Lower leg skin (tissue), 4 donors: ENCODE results near the gene ARHGDIA. TPM values are rescaled to one million over a fixed set of nuclear protein-coding genes. Genes with fewer than 3 reads are reported as not detected.

Experiments used
- DNase-seq, 2 donors: peaks; one replicate each; pipeline ENCODE4 v3.0.0-alpha.2; 2019; ENCODE audit warnings: low spot score in 2 of 2
- H3K4me3 ChIP-seq: fragments of 200-600 bp; sonication (generic); 2 replicates; pipeline ENCODE4 v1.5.1; 2017; ENCODE audit warnings: mild to moderate bottlenecking, low read depth; ENCODE audit not compliant: poor library complexity, severe bottlenecking
- CTCF ChIP-seq, 3 donors: fragments of 450-650 bp; IDR thresholded peaks; one replicate each; pipeline ENCODE4 v1.5.1; 2016; ENCODE audit warnings: antibody characterized with exemption in 3 of 3, mild to moderate bottlenecking in 3 of 3, moderate library complexity in 2 of 3
- POLR2A ChIP-seq, 2 donors: fragments of 450-650 bp; IDR thresholded peaks; one replicate each; pipeline ENCODE4 v1.6.1; 2016 to 2017; ENCODE audit warnings: antibody characterized with exemption in 2 of 2, mild to moderate bottlenecking in 1 of 2, moderate library complexity in 1 of 2
- WGBS, 2 donors: methylation state at CpG; one replicate each; pipeline ENCODE4 v1.1.5; 2018; 5-methylcytosine and 5-hydroxymethylcytosine counted together
- intact Hi-C: fragments of 100-400 bp; cut with DNase I; formaldehyde crosslinking; loops from one replicate; pipeline ENCODE4 v1.15.0; 2023; ENCODE audit warnings: low total_unique reads
- total RNA-seq, 4 donors: library from RNA; depleted of rRNA; stranded (reverse); fragments of >200 nt; gene quantifications; one replicate each; pipeline ENCODE4 v1.1.0, GENCODE V29; 2016

The ARHGDIA gene
- total RNA-seq, 4 donors from 2014 or later, result 144 to 280 (median 201) TPM

- H3K4me3 ChIP-seq, result no peak overlapping the region
- TF ChIP-seq POLR2A (IDR thresholded peaks at IDR 0.05) (no peak), CTCF (IDR thresholded peaks at IDR 0.05) (no peak)
- no peak for DNase-seq
- intact Hi-C loops, result no loop called here
- WGBS, 2 donors, result 90% methylated on average over 11 to 12 of the region's 15 CpGs
Measured at GRCh38 chr17:81906476-81907218, 35.5 kb upstream of the ARHGDIA start.

DNA sequence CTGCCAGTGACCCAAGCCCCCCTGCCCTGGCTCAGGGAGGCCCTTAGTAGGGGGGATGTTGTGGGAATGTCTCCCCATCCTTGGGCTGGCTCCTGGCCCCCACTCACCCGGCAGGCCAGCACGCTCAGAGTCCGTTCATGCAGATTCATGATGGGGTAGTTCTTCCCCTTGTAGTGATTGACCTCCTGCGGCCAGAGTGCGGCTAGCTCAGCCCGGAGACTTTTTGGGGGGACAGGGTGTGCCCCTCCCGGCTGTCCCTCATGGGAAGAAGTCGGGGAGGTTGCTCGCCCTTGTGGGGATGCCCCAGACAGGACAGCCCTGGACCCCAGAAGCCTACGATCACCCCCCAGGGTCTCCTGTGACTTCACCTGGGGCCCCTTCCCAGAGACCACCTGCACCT lies 34.9 kb upstream of the ARHGDIA start:
- DNase-seq, result no peak
- intact Hi-C loops, result no loop called here
- H3K4me3 ChIP-seq, result no peak overlapping the region
- 90 to 96% methylated on average over 6 to 10 of the region's 10 CpGs for WGBS, 2 donors
- TF ChIP-seq POLR2A (IDR thresholded peaks at IDR 0.05), result no peak
- TF ChIP-seq CTCF (IDR thresholded peaks at IDR 0.05), result no peak

GRCh38 chr17:81905424-81905875 lies 34.3 kb upstream of the ARHGDIA start:
- intact Hi-C loops, result no loop called here
- H3K4me3 ChIP-seq, result no peak overlapping the region
- DNase-seq, result no peak
- WGBS, 2 donors, result 88 to 91% methylated on average over 13 to 16 of the region's 16 CpGs
- TF ChIP-seq POLR2A (IDR thresholded peaks at IDR 0.05) (no peak), CTCF (IDR thresholded peaks at IDR 0.05) (no peak)

GRCh38 chr17:81904600-81905423 lies 33.7 kb upstream of the ARHGDIA start:
- no peak for DNase-seq
- TF ChIP-seq CTCF (IDR thresholded peaks at IDR 0.05), result no peak
- TF ChIP-seq POLR2A (IDR thresholded peaks at IDR 0.05), result no peak
- H3K4me3 ChIP-seq, result no peak overlapping the region
- intact Hi-C loops, result no loop called here
- WGBS, 2 donors, result 89 to 95% methylated on average over 18 to 28 of the region's 28 CpGs

DNA sequence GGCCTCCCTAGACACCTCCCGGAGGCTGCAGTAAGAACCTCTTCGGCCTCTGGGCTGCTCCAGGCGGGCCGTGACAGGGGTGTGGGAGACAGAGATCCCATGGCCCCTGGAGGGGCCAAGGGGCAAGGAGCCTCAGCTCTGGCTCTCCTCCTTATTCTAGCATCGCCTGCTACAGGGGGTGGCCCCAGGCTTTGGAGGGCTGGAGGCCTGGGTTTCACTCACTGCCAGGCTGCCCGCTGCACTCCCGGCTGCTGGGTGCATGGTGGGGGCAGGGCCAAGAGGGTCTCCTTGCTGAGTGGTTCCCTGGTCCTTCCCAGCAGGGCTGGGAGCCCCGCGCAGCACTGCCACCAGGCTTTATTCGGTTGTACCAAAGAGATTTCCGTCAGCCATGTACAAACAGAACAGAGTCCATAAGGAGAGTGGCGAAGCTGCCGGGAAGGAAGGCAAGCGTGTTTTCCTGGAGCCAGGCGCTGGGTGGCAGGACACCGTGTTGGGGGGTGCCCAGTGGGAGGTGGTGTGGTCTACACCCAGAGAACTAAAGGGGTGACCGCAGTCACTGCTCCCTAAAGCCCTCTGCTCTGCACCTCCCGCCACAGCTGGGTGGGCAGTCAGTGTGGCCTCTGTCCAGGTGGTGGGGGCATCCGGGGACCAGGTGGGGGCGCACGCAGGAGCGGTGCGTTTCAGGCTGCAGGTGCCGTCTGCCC lies 32.9 kb upstream of the ARHGDIA start:
- intact Hi-C loops, result no loop called here
- DNase-seq, result no peak
- TF ChIP-seq CTCF (IDR thresholded peaks at IDR 0.05) (no peak), POLR2A (IDR thresholded peaks at IDR 0.05) (no peak)
- H3K4me3 ChIP-seq, result no peak overlapping the region
- WGBS, 2 donors, result 96% methylated on average over 24 of the region's 24 CpGs
